Ovary (tissue), 9 donors: ENCODE data around the gene ISG20L2. TPM values are rescaled to one million over a fixed set of nuclear protein-coding genes. Genes with fewer than 3 reads are reported as not detected.

Experiments used
- DNase-seq, 5 donors: peaks; one replicate each; pipeline ENCODE4 v3.0.0-alpha.2; 2019 to 2020
- H3K27ac ChIP-seq, 2 donors: fragments of 200-600 bp; one replicate each; pipeline versions ENCODE4 v1.5.1 to v1.8.0; 2019 to 2022
- H3K27me3 ChIP-seq: fragments of 200-600 bp; one replicate; pipeline ENCODE4 v1.8.0; 2022
- H3K36me3 ChIP-seq: fragments of 200-600 bp; sonication (generic); one replicate; pipeline ENCODE4 v1.5.1; 2019
- H3K4me1 ChIP-seq: one replicate; pipeline ENCODE4 v1.8.1; 2013; ENCODE audit warnings: mild to moderate bottlenecking, moderate library complexity; ENCODE audit not compliant: insufficient read depth
- H3K4me3 ChIP-seq: fragments of 200-600 bp; sonication (generic); one replicate; pipeline ENCODE4 v1.5.1; 2017
- H3K9me3 ChIP-seq, 2 donors: fragments of 200-600 bp in 1 of 2; sonication (generic) in 1 of 2; one replicate each; pipeline versions ENCODE4 v1.5.1 to v1.8.1; 2013 to 2019; ENCODE audit warnings: mild to moderate bottlenecking in 1 of 2, moderate library complexity in 1 of 2
- EP300 ChIP-seq: sonication (generic); formaldehyde crosslinking; IDR thresholded peaks from one replicate; pipeline ENCODE4 v1.6.1; 2017; ENCODE audit warnings: antibody characterized with exemption
- POLR2A ChIP-seq: fragments of 450-650 bp; IDR thresholded peaks from one replicate; pipeline ENCODE4 v1.6.1; 2017; ENCODE audit warnings: antibody characterized with exemption, mild to moderate bottlenecking, moderate library complexity
- WGBS, 3 donors: extraction: QIAGEN DNeasy Blood & Tissue Kit in 1 of 3; methylation state at CpG; one replicate each; pipeline versions ENCODE4 v1.1.5 to v1.1.7; 2013 to 2017; 5-methylcytosine and 5-hydroxymethylcytosine counted together
- intact Hi-C, 4 donors: fragments of 100-400 bp; cut with DNase I; formaldehyde crosslinking; loops; one replicate each; pipeline versions ENCODE4 v1.11.0 to v1.15.1; 2022 to 2023
- polyA plus RNA-seq, 2 donors: library from polyadenylated mRNA; stranded (reverse); fragments of 200-250 nt in 1 of 2; fragments of 350-450 nt in 1 of 2; fragmentation: Illumina TruSeq in 1 of 2; extraction: RNeasy Lipid Tissue Mini Kit (QIAGEN cat#74804) in 1 of 2; gene quantifications; one replicate each; pipeline ENCODE4 v1.2.3, GENCODE V29; 2013 to 2014
- total RNA-seq, 7 donors: library from RNA; depleted of rRNA in 2 of 7; stranded (reverse); fragments of >200 nt in 2 of 7; fragmentation: NEBNext Ultra II Directional in 3 of 7; extraction: Animal tissue kit (Norgen Biotek cat#: 25700) in 3 of 7; gene quantifications; one replicate each; pipeline versions ENCODE4 v1.1.0 to v1.2.4, GENCODE V29; 2016 to 2023
- TF ChIP-seq, protein P1 (sequence below), 3 donors: fragments of 450-650 bp in 2 of 3; fragments of 200-600 bp in 1 of 3; IDR thresholded peaks; one replicate each; pipeline versions ENCODE4 v1.5.1 to v1.8.0; 2016 to 2022; ENCODE audit warnings: antibody characterized with exemption in 3 of 3, mild to moderate bottlenecking in 1 of 3
- donor health status: DM: no; HTN: no; CAD: no; lungs with moderate emphysema.
- donor health status: DM: no; HTN: no; CAD: no.
- donor health status: Bipolar disorder and iron deficiency.
- donor health status: DM: yes; HTN: yes; CAD: no.
- donor health status: DM: no; HTN: no; CAD: no.
- donor health status: DM: yes; HTN: yes; CAD: no.

Gene ISG20L2
- total and polyA plus RNA-seq, 9 donors = 11.7 to 58.7 (median 26.1) TPM

DNA sequence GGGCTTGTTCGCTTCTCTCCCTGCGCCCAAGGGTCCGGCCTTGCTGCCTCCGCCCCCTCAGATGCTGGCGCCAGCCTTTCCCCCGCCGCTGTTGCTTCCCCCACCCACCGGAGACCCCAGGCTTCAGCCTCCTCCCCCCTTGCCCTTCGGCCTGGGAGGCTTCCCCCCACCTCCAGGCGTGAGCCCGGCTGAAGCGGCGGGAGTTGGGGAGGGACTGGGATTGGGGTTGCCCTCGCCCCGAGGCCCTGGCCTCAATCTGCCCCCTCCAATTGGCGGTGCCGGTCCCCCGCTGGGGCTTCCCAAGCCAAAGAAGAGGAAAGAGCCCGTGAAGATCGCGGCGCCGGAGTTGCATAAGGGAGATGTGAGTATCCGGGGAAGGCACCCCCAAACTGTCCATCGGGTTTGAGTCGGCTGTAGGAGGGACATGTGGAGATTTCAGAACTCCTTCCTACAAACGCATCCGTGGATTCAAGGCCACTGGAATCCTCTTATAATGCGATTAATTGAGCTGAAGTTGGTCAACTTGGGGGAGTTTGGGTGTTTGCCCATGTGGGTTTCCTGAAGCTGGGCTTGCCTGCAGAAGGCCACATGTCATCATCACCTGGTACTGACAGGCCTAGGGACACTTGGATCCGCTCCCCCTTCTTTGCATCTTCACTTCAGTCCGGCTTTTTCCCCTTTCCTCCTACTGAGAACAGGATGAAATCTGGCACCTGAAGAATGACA, 39.5 kb upstream of the ISG20L2 start:
- peak overlapping the region; percentile 85 for H3K4me3 ChIP-seq
- TF ChIP-seq POLR2A = no peak
- TF ChIP-seq, protein P1, sequence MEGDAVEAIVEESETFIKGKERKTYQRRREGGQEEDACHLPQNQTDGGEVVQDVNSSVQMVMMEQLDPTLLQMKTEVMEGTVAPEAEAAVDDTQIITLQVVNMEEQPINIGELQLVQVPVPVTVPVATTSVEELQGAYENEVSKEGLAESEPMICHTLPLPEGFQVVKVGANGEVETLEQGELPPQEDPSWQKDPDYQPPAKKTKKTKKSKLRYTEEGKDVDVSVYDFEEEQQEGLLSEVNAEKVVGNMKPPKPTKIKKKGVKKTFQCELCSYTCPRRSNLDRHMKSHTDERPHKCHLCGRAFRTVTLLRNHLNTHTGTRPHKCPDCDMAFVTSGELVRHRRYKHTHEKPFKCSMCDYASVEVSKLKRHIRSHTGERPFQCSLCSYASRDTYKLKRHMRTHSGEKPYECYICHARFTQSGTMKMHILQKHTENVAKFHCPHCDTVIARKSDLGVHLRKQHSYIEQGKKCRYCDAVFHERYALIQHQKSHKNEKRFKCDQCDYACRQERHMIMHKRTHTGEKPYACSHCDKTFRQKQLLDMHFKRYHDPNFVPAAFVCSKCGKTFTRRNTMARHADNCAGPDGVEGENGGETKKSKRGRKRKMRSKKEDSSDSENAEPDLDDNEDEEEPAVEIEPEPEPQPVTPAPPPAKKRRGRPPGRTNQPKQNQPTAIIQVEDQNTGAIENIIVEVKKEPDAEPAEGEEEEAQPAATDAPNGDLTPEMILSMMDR (IDR thresholded peaks at IDR 0.05) = no peak
- TF ChIP-seq EP300 = no peak
- intact Hi-C loops = loop anchor here in 1 of 4 donors (2.0 kb wide), 1 partner anchor 27 kb away; the partner anchor contains the start of gene MRPL24
- H3K4me1 ChIP-seq = peaks cover 2% of the 10 kb centered on the region
- no peaks in the 10 kb centered on the region for H3K36me3 ChIP-seq
- H3K27me3 ChIP-seq = no peaks in the 10 kb centered on the region
- no peaks in the 10 kb centered on the region for H3K9me3 ChIP-seq
- DNase-seq = peak in 4 of 5 donors; percentile 47 to 73 (median 58)
- 0 to 1% (median 1%) methylated on average over 24 to 31 of the region's 31 CpGs for WGBS, 3 donors
- peak overlapping the region; percentile 70 to 83 for H3K27ac ChIP-seq

DNA sequence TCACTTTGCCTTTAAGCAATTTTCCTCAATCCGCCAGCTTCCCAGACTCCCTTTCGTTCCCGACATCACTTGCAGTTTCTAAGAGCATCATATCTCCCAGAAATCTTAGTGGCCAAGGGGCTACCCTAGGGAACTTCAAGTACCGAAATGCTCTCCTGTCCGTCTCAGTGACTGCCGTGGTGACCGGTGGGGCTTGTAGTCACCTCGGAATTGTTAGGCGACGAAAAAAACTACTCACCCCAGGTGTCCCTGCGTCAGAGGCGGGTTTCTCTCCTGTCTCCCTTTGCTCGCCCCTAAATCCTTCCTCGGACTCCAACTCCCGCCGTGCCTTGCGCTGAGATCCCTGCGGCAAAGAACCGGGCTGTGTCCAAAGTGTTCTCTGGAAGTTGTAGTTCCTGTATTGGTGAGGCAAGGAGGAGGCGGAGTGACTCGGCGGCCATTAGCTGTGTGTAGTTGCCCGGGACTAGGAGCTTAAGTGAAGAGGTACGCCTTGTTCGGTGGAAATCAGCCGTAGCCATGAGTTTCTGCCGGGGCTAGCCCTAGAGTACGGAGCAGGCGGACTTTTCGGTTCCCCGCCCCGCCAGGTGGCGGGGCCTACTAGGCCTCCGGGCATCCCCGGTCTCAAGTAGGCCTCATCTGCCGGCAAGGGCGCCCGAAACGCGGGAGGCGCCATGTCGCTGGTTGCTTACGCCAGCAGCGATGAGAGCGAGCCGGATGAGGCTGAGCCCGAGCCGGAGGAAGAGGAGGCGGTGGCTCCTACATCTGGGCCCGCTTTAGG, 38.7 kb upstream of the ISG20L2 start, which contains the start of gene PRCC:
PRCC (plus strand) TSS at position 435 of the 778 bp plus-strand sequence; CDS start at position 672, 237 bp downstream.
- Histone ChIP-seq H3K4me1 (no peaks in the 10 kb centered on the region), H3K36me3 (no peaks in the 10 kb centered on the region)

DNA sequence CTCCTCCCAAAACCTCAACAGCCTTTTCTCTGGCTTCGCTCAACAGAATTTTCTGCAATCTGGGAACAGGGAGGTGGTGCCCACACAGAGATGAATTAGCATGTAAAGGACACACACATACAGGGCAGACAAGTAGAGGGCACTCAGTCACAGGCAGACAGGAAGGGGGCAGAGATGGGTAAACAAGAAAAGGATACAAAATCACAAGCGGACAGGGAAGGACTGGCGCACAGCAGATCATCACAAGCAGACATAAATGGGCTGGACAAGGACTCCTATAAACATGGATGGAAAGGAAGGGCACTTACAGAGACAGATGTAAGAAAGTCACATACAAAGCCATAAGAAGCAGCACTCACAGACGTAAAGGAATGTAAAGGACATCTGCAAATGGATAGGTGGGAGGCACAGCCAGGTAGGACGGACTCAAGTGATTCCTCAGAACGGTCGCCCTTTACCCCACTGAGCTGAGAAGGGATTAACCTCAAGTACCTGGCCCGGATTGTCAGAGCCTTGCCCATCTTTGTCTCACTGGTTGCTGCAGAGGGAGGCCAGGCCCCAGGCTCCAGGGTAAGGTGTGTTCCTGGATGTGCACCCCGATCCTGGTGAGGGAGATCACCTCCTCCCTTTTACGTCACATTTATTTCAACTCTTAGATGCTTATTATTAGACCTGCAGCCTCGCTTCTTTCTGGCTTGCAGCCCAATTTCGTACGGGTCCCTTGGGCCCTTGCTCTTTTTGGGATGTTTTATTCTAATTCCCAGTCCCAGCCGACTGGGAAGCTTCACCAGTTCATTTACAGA, 37.9 kb upstream of the ISG20L2 start:
- Histone ChIP-seq H3K27me3 (no peaks in the 10 kb centered on the region), H3K27ac (peak overlapping the region in 1 of 2 donors; percentile 81), H3K4me3 (peak overlapping the region; percentile 49), H3K4me1 (no peaks in the 10 kb centered on the region), H3K36me3 (no peaks in the 10 kb centered on the region), H3K9me3 (no peaks in the 10 kb centered on the region)
- 6 to 11% (median 6%) methylated on average over 14 of the region's 14 CpGs for WGBS, 3 donors
- DNase-seq = peak in 1 of 5 donors; percentile 77
- intact Hi-C loops = loop anchor here in 1 of 4 donors (2.0 kb wide), 1 partner anchor 26 kb away; the partner anchor contains the start of gene MRPL24
- TF ChIP-seq POLR2A (peak; percentile 26), EP300 (no peak)
- TF ChIP-seq, protein P1 (IDR thresholded peaks at IDR 0.05) = no peak

More for the DNA sequence above, 38.7 kb upstream of the ISG20L2 start, which contains the start of gene PRCC:
- H3K4me3 ChIP-seq = peak within 1 kb of the TSS; percentile 85
- no peaks in the 10 kb centered on the region for H3K9me3 ChIP-seq
- TF ChIP-seq EP300 (no peak), POLR2A (peak; percentile 70)
- TF ChIP-seq, protein P1 (IDR thresholded peaks at IDR 0.05) = no peak
- H3K27ac ChIP-seq = peak within 1 kb of the TSS; percentile 70 to 83
- no peaks in the 10 kb centered on the region for H3K27me3 ChIP-seq
- intact Hi-C loops = loop anchor here in 1 of 4 donors (2.0 kb wide), 1 partner anchor 26 kb away; the partner anchor contains the start of gene MRPL24
- WGBS, 3 donors = 0% methylated on average over 34 to 50 of the region's 50 CpGs
- DNase-seq = peak; percentile 96 to 98 (median 97)
